ENCODE results near the gene AHDC1.
"Not testable (repeated sequence)": the region's sequence is repeated elsewhere in the genome, so short reads cannot be mapped to it uniquely, and the experiment has no call there.

AHDC1 gene

DNA sequence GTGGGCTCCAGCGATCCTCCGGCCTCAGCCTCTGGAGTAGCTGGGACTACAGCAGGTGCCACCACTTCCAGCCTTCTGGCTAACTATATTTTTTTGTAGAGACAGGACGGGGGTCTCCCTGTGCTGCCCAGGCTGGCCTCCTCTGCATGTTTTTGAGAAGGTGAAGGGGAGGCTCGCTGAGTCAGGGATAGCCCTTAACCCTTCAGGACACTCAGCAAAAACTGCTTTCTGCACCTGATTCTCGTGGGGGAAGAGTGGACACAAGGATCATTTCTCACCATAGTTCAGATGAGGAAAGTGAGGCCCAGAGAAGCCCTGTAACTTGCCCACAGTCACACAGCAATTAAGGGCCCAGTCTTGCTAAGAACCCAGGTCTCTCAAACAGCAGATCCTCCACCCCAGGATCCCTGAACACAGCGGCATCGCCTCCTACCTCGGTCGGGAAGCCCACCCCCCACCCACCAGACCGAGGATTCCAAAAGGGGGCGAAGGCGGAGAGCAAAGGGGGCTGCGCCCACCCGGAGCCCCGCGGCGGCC lies 29.8 kb upstream of the AHDC1 start:
- no peak for DNase-seq

- DNase-seq = no peak
These were observed 29.3 kb upstream of the AHDC1 start for GRCh38 chr1:27633298-27633610.

DNA sequence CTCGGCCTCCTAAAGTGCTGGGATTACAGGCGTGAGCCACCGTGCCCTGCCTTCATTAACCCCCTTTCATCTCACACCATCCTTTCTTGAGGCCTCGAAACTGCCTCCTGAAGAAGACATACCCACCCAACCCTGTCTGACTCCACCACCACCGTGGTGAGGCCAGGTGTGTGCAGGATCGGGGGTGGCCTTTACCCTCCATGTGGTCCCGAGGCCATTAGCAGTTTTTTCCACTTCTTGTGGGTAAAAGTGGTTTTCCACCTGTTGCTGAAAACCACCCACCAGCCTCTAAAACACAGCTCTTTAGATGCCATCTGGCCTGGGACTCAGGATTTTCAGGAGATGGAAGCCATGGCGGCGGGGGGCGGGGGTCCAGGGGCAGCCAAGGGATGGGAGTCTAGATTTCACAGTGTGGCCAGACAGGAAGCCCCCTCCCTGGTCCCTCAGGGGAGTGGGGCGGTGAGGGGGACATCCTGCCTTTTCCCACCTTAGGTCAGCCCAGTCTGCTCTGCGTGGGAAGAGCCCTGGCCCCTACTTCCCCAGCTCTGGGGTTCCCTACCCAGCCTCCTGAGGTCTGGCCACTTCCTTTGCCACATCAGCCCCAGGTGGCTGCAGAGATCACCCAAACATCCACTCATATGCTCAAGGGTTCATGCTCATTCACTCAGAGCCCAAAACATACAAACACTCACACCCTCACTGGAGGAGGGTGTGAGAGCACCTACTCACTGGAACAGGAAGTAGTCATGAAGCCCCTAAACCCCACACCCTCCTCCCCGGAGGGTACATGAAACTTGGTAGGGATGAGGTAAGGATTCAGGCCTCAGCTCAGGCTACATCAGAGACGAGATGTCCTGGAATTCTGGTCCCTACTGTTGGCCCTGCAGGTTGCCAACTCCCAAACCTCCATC lies 28.7 kb upstream of the AHDC1 start:
- no peak for DNase-seq

DNA sequence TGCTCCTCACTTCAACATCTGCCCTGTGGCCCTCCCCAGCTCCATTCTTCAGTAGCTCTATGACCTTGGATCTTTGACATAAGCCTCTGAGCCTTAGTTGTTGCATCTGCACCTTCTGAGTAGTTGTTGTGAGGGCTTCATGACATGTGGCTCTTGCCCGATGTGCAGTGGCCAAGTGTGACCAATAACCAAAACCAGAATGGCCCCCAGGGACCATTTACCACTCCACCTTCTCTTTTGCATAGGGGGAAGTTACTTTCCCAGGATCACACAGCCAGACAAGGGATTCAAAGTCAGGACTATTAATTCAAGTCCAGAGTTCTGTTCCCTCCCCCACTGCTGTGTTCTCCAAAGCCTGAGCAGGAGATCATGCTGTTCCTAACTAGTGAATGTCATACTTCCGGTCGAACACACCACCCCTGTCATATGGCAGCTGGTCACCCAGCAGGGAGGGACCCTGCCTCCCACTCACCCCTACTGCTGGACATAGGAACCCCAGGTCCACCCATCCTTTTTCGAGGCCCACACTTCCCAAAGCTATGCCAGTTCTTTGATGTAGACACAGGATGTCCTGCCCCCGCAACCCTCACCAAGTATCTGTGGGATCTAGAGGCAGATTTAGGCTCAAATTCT lies 27.0 kb upstream of the AHDC1 start:
- DNase-seq = no peak

DNA sequence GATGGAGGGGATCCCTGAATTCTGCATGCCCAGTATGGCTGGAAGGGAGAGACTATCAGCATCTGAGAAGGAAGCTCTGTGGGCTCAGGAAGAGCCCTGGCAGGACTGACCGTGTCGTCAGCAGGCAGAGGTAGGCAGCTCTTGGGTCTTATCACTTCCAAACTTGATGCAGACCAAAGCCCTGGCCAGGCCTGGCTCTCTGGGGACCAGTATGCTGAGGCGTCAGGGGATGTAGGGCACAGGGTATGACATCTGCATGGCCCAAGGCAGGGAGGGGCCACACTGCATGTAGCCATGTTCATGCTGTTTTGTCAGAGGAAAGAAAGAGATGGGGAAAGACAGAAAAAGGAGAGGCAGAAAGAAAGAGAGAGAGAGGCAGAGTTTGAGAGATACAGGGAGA lies 24.8 kb upstream of the AHDC1 start:
- DNase-seq = no peak

DNA sequence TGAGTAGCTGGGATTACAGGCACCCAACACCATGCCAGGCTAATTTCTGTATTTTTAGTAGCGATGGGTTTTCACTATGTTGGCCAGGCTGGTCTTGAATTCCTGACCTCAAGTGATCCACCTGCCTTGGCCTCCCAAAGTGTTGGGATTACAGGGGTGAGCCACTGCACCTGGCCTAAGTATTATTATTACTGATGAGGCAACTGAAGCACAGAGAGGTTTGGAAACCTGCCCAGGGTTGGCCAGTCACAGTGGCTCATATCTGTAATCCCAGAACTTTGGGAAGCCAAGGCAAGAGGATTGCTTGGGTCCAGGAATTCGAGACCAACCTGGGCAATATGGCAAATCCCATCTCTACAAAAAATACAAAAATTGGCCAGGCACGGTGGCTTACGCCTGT lies 23.8 kb upstream of the AHDC1 start:
- not testable (repeated sequence) for DNase-seq

DNA sequence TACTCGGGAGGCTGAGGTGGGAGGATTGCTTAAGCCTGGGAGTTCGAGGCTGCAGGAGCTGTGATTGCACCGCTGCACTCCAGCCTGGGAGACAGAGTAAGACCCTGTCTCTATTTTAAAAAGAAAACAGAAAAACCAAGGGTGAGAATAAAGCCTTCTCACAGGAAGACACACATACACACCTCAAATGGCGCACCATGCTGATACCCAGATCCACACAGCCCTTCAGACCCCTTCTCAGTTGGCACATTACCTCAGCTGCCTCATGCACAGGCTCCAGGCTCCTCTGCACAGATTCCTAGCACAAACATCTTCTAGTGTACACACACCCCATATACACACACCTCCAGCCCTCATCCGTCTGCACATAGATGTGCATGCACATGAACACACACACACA lies 23.1 kb upstream of the AHDC1 start:
- no peak for DNase-seq

DNA sequence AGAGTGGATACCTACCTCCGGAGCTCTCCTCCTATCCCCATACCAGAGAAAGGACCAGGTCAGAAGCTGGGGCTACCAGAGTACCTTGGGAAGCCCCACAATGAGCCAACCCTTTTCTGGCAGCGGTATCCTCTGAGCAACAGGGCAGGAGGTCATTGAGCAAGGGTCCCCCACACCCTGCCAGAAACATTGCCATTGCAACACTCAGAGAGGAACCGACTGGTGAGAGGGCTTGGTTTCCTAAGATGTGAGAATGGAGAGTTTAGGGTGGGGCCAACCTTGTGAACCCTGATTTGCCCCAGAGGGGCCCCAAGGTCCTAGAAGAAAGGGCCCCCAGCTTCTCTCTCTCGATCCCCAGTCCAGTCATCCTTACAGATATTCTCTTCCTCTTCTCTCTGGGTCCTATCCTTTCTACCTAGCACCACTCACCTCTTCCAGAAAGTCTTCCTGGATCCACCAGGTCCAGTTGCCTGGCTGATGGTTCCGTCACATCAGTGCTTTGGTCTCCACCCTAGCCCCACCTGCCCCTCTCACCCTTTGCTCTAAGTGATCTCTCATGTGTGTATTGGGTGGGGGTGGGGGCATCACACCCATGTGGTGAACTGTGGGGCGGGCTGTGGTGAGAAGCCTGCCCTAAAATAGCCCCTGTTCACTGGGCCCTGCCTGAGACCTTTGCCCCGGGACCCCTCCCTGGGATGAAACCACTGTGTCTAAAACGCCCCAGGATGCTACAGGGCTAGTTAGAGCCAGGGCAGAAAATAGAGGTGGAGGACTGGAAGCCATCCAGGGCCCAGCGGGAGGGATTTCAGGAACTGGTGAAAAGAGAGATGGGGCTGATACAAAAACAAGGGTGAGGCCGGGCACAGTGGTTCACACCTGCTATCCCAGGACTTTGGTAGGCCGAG lies 22.3 kb upstream of the AHDC1 start:
- no peak for DNase-seq

DNA sequence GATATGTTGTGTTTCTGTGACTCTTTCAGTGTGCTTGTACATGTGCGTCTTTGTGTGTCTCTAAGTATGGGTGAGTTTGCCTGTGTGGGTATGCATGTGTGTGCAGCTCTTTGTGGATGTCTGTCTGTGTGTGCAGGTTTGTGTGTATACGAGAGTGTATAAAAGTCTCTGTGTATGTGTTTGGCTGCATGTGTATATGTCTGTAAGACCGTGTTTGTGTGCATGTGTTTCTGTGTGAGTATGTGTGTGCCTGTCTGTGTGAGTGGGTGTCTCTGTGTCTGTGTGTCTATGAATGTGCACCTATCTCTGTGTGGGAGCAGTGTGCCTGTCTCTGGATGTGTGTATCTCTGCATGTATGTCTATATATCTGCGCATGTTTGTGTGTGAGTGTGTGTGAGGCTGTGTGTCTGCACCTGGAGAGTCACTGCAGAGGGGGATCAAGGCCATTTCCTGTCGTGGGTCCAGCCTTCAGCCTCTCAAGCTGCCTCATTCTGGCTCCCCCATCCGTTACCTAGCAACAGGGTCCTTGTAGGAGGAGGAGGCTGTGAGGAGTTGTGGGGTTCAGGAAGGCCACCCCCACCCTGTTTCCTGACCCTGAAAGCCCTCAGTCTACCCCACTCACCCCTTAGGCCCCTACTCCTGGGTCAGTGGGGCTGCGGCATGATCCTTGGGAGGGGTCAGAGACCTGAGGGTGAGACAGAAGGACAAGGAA lies 20.7 kb upstream of the AHDC1 start:
- DNase-seq = no peak

GRCh38 chr1:27623327-27624212 lies 19.6 kb upstream of the AHDC1 start:
- no peak for DNase-seq

DNA sequence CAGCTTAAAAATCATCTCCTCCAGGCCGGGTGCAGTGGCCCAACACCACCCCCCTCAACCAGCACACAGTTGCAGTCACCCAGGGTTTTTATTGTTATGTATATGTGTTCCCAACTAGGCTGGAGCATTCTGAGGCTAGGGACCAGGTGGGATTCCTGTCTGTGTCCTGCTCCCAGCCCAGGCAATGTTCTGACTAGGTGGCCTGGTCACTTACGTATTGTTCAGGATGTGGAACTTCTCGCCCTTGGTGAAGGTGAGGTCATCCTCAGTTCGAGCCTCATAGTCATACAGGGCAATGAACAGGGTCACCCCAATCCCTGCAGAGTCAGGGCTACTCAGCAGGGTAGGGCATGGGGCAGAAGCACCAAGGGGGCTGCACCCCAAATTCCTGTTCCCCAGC lies 18.9 kb upstream of the AHDC1 start:
- DNase-seq = no peak

GRCh38 chr1:27621051-27621920 lies 17.3 kb upstream of the AHDC1 start:
- no peak for DNase-seq

DNA sequence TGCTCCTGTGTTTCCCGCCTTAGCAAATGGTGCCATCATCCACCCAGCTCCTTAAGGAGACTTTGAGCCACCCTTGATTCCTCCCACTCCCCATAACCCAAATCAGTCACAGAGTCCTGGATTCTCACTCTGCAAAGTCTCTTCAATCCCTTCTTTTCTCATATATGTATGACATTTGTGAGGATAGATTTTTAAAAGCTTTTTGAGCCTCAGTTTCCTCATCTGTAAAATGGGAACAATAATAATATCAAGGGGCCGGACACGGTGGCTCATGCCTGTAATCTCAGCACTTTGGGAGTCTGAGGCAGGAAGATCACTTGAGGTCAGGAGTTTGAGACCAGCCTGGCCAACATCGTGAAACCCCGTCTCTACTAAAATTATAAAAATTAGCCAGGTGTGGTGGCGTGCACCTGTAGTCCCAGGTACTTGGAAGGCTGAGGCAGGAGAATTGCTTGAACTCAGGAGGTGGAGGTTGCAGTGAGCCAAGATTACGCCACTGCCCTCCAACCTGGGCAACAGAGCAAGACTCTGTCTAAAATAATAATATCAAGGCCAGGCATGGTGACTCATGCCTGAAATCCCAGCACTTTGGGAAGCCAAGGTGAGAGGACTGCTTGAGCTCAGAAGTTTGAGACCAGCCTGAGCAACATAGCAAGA lies 16.0 kb upstream of the AHDC1 start:
- DNase-seq = not testable (repeated sequence)

DNA sequence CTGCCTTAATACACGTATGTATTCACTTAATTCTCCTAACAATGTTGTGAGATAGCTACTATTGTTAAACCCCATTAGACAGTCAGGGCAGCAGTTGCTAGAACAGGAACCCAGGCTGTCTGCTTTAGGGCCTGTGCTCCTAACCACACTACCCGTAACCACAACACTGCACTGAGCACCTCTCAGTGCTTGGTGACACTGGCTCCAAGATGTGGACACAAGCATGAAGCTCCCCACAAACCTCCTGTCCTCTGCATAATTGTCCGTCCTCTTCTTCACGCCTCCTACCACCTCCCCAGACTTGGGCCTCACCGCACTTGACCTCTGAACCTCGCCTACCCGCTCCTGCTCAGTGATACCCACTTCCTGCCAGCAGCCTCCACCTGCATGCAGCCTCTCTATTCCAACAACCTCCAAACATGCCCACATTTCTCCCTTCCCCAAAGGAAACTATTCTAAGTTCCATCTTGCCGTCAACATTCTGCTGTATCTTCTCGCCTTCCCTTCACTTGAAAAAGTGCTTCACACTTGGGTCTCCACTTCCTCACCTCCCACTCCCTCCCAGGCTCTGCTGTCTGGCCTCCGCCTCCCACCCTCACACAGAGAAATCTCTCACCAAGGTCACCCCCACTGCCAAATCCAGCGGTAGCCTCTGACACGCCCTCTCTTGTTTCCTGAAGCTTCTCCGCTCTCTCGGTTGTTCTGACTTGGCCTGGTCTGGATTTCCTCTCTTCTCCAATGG lies 14.6 kb upstream of the AHDC1 start:
- no peak for DNase-seq

DNA sequence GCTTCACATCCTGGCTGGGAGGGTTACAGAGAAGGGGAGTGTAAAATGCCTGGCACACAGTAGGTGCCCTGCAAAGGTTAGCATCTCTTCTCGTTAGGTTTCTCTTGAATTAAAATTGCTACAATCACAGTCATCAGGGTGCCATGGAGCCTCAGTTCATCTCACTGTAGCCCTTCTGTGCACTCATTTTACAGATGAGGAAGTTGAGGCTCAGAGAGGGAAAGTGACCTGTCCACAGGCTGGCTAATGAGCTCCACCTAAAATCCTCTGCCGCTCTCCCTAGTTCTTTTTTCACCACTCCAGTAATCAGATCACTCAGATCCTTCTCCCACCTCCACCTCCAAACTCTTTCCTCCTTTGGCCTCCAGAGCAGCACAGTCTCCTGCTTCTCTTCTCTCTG lies 13.5 kb upstream of the AHDC1 start:
- DNase-seq = no peak

- no peak for DNase-seq
These were observed 12.5 kb upstream of the AHDC1 start for GRCh38 chr1:27616441-27616840.

DNA sequence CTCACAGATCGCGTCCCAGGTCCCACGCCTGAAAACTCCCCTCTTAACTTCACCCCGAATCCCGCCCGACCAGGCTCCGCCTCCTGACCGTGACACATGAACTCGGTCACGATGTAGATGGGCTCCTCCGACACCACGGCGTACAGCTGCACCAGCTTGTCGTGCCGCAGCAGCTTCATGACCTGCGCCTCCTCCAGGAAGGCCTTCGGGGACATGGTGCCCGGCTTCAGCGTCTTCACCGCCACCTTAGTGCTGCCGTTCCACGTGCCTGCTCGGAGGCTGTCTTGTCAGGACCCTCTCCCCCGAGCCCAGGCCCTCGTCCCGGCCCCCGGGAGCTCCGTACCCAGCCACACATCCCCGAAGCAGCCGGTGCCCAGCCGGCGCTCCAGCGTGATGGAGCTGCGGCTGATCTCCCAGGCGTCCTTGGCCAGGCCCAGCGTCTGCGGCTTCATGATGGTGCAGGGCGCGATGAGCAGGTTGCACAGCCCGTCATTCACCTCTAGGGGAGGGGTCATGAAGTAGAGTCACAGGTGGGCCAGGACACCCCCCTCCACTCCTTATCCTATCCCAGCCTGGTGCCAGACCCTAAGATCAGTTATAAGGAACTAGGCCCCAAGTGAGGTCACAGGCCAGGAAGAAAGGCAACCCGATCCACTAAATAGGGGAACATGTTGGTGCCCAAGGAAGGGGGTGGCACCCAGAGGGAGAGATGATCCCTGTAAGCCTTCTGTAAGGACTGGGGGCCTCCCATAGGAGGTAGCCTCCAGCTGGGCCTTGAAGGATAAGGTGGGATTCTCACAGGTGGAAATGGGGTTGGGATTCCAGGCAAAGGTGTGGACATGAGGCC lies 11.6 kb upstream of the AHDC1 start:
- DNase-seq = no peak

- no peak for DNase-seq
These were observed 10.8 kb upstream of the AHDC1 start for GRCh38 chr1:27614625-27615344.
